Measurements from ENCODE around the gene FEV. TPM values are rescaled to one million over a fixed set of nuclear protein-coding genes. Genes with fewer than 3 reads are reported as not detected.
"Not testable (repeated sequence)": the region's sequence is repeated elsewhere in the genome, so short reads cannot be mapped to it uniquely, and the experiment has no call there.

The FEV gene
- total RNA-seq, 1 donor from 2014 or later, result not detected

DNA sequence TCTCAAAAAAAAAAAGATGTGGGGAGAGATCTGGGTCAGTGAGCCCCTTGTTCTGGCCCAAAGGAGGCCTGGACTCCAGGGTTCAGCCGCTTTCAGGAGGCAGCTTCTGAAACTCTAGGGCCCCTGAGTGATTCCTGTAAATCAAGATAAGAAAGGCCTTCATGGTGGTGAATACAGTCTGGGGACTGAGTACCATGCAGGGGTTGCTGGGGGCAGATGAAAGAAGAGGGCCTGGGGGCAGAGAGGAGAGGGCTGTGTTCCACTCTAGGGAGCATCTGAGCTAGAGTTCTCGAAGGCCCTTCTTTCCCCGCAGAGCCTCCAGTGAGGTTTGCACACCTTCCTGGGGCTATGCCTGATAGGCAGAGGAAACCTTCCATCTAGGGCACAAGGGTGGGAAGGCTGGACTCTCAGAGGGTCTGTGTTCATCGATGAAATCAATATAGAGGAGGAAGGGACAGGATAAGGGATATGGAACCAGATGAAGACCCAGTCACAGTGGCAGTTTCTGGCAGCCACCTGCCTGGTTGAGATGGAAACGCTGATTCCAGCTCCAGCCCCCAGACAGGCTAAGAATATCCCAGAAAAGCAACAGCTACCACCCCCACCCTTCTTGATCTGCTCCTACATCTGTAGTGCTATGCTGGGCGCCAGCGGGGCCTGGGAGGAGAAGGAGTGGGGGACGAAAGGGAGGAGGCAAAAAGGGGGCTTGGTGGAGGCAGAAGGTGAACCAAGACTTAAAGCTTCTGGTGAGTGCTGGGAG is 30.3 kb downstream of the FEV start:
- DNase-seq (ENCODE audit: low spot score), result no peak
- H3K27me3 Mint-ChIP-seq (ENCODE audit: low read depth), result peaks cover 81% of the 10 kb centered on the region

DNA sequence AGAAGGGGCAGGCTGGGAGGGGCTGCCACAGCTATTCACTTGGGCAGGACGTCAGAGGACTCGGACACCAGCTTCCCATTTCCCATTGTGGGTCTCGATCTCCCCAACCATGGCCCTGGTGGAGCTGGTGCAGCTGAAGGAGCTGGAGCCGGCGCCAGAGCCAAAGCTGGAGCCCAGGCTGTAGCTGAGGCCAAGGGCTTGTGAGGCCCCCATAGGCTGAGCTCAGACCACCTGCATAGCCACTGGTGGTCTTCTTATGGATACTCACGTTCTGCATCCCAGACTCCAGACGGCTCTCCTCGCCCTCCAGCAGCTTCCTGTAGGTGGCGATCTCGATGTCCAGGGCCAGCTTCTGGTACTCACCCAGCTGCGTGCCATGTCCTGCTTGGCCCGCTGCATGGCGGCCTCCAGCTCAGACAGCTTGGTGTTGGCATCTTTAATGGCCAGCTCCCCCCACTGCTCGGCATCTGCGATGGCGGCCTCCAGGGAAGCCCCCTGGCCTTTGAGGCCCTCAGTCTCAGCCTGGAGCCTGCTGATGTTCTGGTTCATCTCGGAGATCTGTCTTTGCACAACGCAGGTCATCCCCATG is 31.5 kb downstream of the FEV start:
- Mint-ChIP-seq H3K27me3 (ENCODE audit: low read depth) (peaks cover 82% of the 10 kb centered on the region), H3K27ac (ENCODE audit: unreplicated experiment) (no peak overlapping the region), H3K36me3 (ENCODE audit: low read depth) (no peaks in the 10 kb centered on the region), H3K4me1 (ENCODE audit: low read depth) (no peaks in the 10 kb centered on the region), H3K9me3 (ENCODE audit: low read depth) (no peaks in the 10 kb centered on the region), H3K4me3 (ENCODE audit: unreplicated experiment) (no peak overlapping the region)
- TF ChIP-seq, protein P1, sequence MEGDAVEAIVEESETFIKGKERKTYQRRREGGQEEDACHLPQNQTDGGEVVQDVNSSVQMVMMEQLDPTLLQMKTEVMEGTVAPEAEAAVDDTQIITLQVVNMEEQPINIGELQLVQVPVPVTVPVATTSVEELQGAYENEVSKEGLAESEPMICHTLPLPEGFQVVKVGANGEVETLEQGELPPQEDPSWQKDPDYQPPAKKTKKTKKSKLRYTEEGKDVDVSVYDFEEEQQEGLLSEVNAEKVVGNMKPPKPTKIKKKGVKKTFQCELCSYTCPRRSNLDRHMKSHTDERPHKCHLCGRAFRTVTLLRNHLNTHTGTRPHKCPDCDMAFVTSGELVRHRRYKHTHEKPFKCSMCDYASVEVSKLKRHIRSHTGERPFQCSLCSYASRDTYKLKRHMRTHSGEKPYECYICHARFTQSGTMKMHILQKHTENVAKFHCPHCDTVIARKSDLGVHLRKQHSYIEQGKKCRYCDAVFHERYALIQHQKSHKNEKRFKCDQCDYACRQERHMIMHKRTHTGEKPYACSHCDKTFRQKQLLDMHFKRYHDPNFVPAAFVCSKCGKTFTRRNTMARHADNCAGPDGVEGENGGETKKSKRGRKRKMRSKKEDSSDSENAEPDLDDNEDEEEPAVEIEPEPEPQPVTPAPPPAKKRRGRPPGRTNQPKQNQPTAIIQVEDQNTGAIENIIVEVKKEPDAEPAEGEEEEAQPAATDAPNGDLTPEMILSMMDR (IDR thresholded peaks at IDR 0.05), result no peak
- no peak for DNase-seq (ENCODE audit: low spot score)

More for the DNA sequence above, 30.3 kb downstream of the FEV start:
- H3K9me3 Mint-ChIP-seq (ENCODE audit: low read depth), result no peaks in the 10 kb centered on the region
- no peak overlapping the region for H3K4me3 Mint-ChIP-seq (ENCODE audit: unreplicated experiment)
- H3K36me3 Mint-ChIP-seq (ENCODE audit: low read depth), result no peaks in the 10 kb centered on the region
- H3K27ac Mint-ChIP-seq (ENCODE audit: unreplicated experiment), result no peak overlapping the region
- TF ChIP-seq, protein P1 (IDR thresholded peaks at IDR 0.05), result no peak
- peaks cover 5% of the 10 kb centered on the region for H3K4me1 Mint-ChIP-seq (ENCODE audit: low read depth)

DNA sequence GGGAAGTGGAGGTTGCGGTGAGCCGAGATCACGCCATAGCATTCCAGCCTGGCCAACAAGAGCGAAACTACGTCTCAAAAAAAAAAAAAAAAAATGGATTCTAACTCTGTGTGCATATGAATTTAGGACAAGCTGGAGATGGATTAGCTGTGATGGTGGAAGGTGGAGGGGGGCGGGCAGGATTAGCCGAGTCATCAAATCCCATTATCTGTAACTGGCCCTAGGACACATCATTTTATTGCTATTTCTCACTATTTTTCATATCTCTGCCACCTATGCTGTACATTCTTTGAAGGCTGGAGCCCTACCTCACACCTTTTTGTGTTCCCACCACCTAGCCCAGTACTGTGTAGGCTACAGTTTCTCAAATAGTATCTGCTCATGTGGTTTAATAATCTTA is 32.8 kb downstream of the FEV start:
- Mint-ChIP-seq H3K36me3 (ENCODE audit: low read depth) (no peaks in the 10 kb centered on the region), H3K4me1 (ENCODE audit: low read depth) (no peaks in the 10 kb centered on the region), H3K4me3 (ENCODE audit: unreplicated experiment) (no peak overlapping the region), H3K27me3 (ENCODE audit: low read depth) (peaks cover 74% of the 10 kb centered on the region), H3K9me3 (ENCODE audit: low read depth) (no peaks in the 10 kb centered on the region), H3K27ac (ENCODE audit: unreplicated experiment) (no peak overlapping the region)
- DNase-seq (ENCODE audit: low spot score), result no peak
- TF ChIP-seq, protein P1 (IDR thresholded peaks at IDR 0.05), result no peak

DNA sequence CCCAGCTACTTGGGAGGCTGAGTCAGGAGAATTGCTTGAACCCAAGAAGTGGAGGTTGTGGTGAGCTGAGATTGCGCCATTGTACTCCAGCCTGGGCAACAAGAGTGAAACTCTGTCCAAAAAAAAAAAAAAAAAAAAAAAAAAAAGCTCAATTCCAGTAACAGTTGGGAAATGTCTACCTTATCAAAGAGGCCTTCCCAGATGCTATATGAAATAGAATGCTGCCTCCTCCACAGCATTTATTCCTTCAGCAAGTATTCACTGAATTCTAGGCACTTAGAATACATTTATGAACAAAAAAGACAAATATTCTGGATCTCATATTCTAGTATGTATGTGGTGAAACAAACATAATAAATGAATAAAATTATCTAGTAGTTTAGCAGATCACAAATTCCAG is 38.4 kb downstream of the FEV start:
- H3K36me3 Mint-ChIP-seq (ENCODE audit: low read depth), result no peaks in the 10 kb centered on the region
- TF ChIP-seq, protein P1 (IDR thresholded peaks at IDR 0.05), result no peak
- peaks cover 55% of the 10 kb centered on the region for H3K27me3 Mint-ChIP-seq (ENCODE audit: low read depth)
- no peak overlapping the region for H3K27ac Mint-ChIP-seq (ENCODE audit: unreplicated experiment)
- H3K9me3 Mint-ChIP-seq (ENCODE audit: low read depth), result no peaks in the 10 kb centered on the region
- H3K4me3 Mint-ChIP-seq (ENCODE audit: unreplicated experiment), result no peak overlapping the region
- H3K4me1 Mint-ChIP-seq (ENCODE audit: low read depth), result no peaks in the 10 kb centered on the region
- DNase-seq (ENCODE audit: low spot score), result no peak

DNA sequence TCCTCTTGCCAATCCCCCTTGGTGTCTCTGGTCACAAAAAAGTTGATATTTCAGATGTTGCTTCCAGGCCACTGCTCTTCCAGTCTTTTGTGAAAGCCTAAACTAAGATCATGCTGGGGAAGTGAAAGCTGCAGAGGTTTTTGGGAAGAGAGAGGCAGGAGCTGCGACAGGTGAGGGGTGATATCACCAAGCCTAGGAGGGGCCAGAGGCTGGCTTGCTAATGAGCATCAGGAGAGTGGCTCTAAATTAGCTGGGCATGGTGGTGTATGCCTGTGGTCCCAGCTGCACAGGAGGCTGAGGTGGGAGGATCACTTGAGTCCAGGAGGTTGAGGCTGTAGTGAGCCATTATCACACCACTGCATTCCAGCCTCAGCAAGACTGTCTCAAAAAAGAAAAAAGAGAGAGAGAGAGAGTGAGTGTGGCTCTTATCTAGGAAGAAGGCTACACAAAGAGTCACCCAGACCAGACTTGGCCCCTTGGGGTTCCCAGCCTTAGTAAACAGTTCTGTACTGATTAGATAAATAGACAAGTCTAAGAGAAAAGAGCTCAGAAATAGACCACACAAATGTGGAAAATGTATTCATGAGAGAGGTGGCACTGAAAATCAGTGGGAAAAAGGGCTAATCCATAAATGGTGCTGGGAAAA is 40.1 kb downstream of the FEV start:
- no peaks in the 10 kb centered on the region for H3K4me1 Mint-ChIP-seq (ENCODE audit: low read depth)
- H3K4me3 Mint-ChIP-seq (ENCODE audit: unreplicated experiment), result no peak overlapping the region
- H3K27ac Mint-ChIP-seq (ENCODE audit: unreplicated experiment), result no peak overlapping the region
- H3K27me3 Mint-ChIP-seq (ENCODE audit: low read depth), result peaks cover 56% of the 10 kb centered on the region
- TF ChIP-seq, protein P1 (IDR thresholded peaks at IDR 0.05), result no peak
- H3K9me3 Mint-ChIP-seq (ENCODE audit: low read depth), result peaks cover 2% of the 10 kb centered on the region
- H3K36me3 Mint-ChIP-seq (ENCODE audit: low read depth), result peaks cover 1% of the 10 kb centered on the region
- DNase-seq (ENCODE audit: low spot score), result no peak

DNA sequence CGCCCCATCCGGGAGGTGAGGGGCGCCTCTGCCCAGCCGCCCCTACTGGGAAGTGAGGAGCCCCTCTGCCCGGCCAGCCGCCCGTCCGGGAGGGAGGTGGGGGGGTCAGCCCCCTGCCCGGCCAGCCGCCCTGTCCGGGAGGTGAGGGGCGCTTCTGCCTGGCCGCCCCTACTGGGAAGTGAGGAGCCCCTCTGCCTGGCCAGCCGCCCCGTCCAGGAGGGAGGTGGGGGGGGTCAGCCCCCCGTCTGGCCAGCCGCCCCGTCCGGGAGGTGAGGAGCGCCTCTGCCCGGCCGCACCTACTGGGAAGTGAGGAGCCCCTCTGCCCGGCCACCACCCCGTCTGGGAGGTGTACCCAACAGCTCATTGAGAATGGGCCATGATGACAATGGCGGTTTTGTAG is 53.2 kb downstream of the FEV start:
- not testable (repeated sequence) for DNase-seq (ENCODE audit: low spot score); H3K36me3 Mint-ChIP-seq (ENCODE audit: low read depth); H3K4me3 Mint-ChIP-seq (ENCODE audit: unreplicated experiment); H3K27ac Mint-ChIP-seq (ENCODE audit: unreplicated experiment); H3K9me3 Mint-ChIP-seq (ENCODE audit: low read depth); H3K4me1 Mint-ChIP-seq (ENCODE audit: low read depth)
- peaks cover 62% of the 10 kb centered on the region for H3K27me3 Mint-ChIP-seq (ENCODE audit: low read depth)
